Measurements from ENCODE around the gene LILRB5.
"Not testable (repeated sequence)": the region's sequence is repeated elsewhere in the genome, so short reads cannot be mapped to it uniquely, and the experiment has no call there.

- not testable (repeated sequence) for TF ChIP-seq CTCF (conservative IDR thresholded peaks at IDR 0.05); EZH2 (IDR thresholded peaks at IDR 0.05; ENCODE audit: low read depth)
Observed at GRCh38 chr19:54286283-54286682, 29.2 kb upstream of the LILRB5 start.

Measured in PC-9 (cell line).